ENCODE results near the gene ACADS. TPM values are rescaled to one million over a fixed set of nuclear protein-coding genes. Genes with fewer than 3 reads are reported as not detected.

Gene ACADS
- total RNA-seq, 1 donor from 2014 or later, result 20.0 TPM

- peak overlapping the region; percentile 85 for H3K4me3 ChIP-seq (ENCODE audit: low read depth, low read length)
- DNase-seq (ENCODE audit: low read depth), result no peak
Observed at GRCh38 chr12:120689397-120690082, 36.1 kb upstream of the ACADS start.

GRCh38 chr12:120690083-120690450 lies 35.6 kb upstream of the ACADS start:
- no peak for DNase-seq (ENCODE audit: low read depth)
- H3K36me3 ChIP-seq (ENCODE audit: control insufficient read depth, insufficient read depth, low read length), result peaks cover 1% of the 10 kb centered on the region
- no peak overlapping the region for H3K4me3 ChIP-seq (ENCODE audit: low read depth, low read length)
- H3K27me3 ChIP-seq (ENCODE audit: control insufficient read depth, insufficient read depth, low read length), result no peaks in the 10 kb centered on the region
- no peak for TF ChIP-seq CTCF (IDR thresholded peaks at IDR 0.05; ENCODE audit: insufficient read depth, low read length, poor library complexity, severe bottlenecking)

More at GRCh38 chr12:120689397-120690082, 36.1 kb upstream of the ACADS start:
- Histone ChIP-seq H3K36me3 (ENCODE audit: control insufficient read depth, insufficient read depth, low read length) (peaks cover 1% of the 10 kb centered on the region), H3K27me3 (ENCODE audit: control insufficient read depth, insufficient read depth, low read length) (no peaks in the 10 kb centered on the region)
- no peak for TF ChIP-seq CTCF (IDR thresholded peaks at IDR 0.05; ENCODE audit: insufficient read depth, low read length, poor library complexity, severe bottlenecking)

GRCh38 chr12:120690978-120691377 lies 34.6 kb upstream of the ACADS start:
- no peak for TF ChIP-seq CTCF (IDR thresholded peaks at IDR 0.05; ENCODE audit: insufficient read depth, low read length, poor library complexity, severe bottlenecking)
- Histone ChIP-seq H3K36me3 (ENCODE audit: control insufficient read depth, insufficient read depth, low read length) (peaks cover 1% of the 10 kb centered on the region), H3K27me3 (ENCODE audit: control insufficient read depth, insufficient read depth, low read length) (no peaks in the 10 kb centered on the region), H3K4me3 (ENCODE audit: low read depth, low read length) (no peak overlapping the region)
- DNase-seq (ENCODE audit: low read depth), result no peak

GRCh38 chr12:120692524-120693033 lies 33.0 kb upstream of the ACADS start:
- Histone ChIP-seq H3K27me3 (ENCODE audit: control insufficient read depth, insufficient read depth, low read length) (no peaks in the 10 kb centered on the region), H3K36me3 (ENCODE audit: control insufficient read depth, insufficient read depth, low read length) (peaks cover 1% of the 10 kb centered on the region), H3K4me3 (ENCODE audit: low read depth, low read length) (no peak overlapping the region)
- TF ChIP-seq CTCF (IDR thresholded peaks at IDR 0.05; ENCODE audit: insufficient read depth, low read length, poor library complexity, severe bottlenecking), result no peak
- DNase-seq (ENCODE audit: low read depth), result no peak

- H3K4me3 ChIP-seq (ENCODE audit: low read depth, low read length), result no peak overlapping the region
- DNase-seq (ENCODE audit: low read depth), result no peak
- H3K27me3 ChIP-seq (ENCODE audit: control insufficient read depth, insufficient read depth, low read length), result no peaks in the 10 kb centered on the region
- TF ChIP-seq CTCF (IDR thresholded peaks at IDR 0.05; ENCODE audit: insufficient read depth, low read length, poor library complexity, severe bottlenecking), result no peak
- peaks cover 2% of the 10 kb centered on the region for H3K36me3 ChIP-seq (ENCODE audit: control insufficient read depth, insufficient read depth, low read length)
Observed at GRCh38 chr12:120693848-120694247, 31.8 kb upstream of the ACADS start.

GRCh38 chr12:120696626-120697025 lies 29.0 kb upstream of the ACADS start:
- no peak for TF ChIP-seq CTCF (IDR thresholded peaks at IDR 0.05; ENCODE audit: insufficient read depth, low read length, poor library complexity, severe bottlenecking)
- no peak overlapping the region for H3K4me3 ChIP-seq (ENCODE audit: low read depth, low read length)
- no peaks in the 10 kb centered on the region for H3K27me3 ChIP-seq (ENCODE audit: control insufficient read depth, insufficient read depth, low read length)
- peaks cover 4% of the 10 kb centered on the region for H3K36me3 ChIP-seq (ENCODE audit: control insufficient read depth, insufficient read depth, low read length)
- no peak for DNase-seq (ENCODE audit: low read depth)
